Panc1 (cell line): ENCODE results near the gene SEZ6L. TPM values are rescaled to one million over a fixed set of nuclear protein-coding genes. Genes with fewer than 3 reads are reported as not detected.

ENCODE experiments used
- ATAC-seq: fragments of 200-7000 bp; cut with Tn5 transposase; 2 replicates; pipeline ENCODE4 v1.9.1; 2020; ENCODE audit warnings: mild to moderate bottlenecking, moderate library complexity
- BruUV-seq: library from RNA; stranded (reverse); fragments of 400-500 nt; replicated peaks from 2 replicates; lab custom pipeline; 2021; lab: Mats Ljungman, UMichigan
- CTCF ChIA-PET: fragments of 300-600 bp; sonication (Branson Sonifier 250); formaldehyde crosslinking; loops from one replicate; lab custom pipeline; 2022; ENCODE audit warnings: antibody characterized with exemption; lab: Charles Lee
- POLR2A ChIA-PET: fragments of 300-600 bp; sonication (Branson Sonifier 250); formaldehyde crosslinking; loops from one replicate; lab custom pipeline; 2022; ENCODE audit warnings: antibody characterized with exemption; lab: Charles Lee
- DNase-seq: peaks from one replicate; pipeline ENCODE4 v3.0.0-alpha.2; 2010; ENCODE audit warnings: low read depth, low spot score
- H3K27ac ChIP-seq: 2 replicates; pipeline ENCODE4 v1.5.1; 2011; ENCODE audit warnings: mild to moderate bottlenecking, low read length, inconsistent platforms
- H3K27me3 ChIP-seq: fragments of 200-500 bp; sonication (Bioruptor generic); 2 replicates; pipeline ENCODE4 v1.6.0; 2014; ENCODE audit warnings: low read length, inconsistent platforms; ENCODE audit not compliant: control insufficient read depth, insufficient read depth
- H3K36me3 ChIP-seq: fragments of 200-500 bp; sonication (Bioruptor generic); 2 replicates; pipeline ENCODE4 v1.5.1; 2014; ENCODE audit warnings: inconsistent platforms, mild to moderate bottlenecking, low read length, moderate library complexity; ENCODE audit not compliant: control insufficient read depth, insufficient read depth
- H3K4me1 ChIP-seq: 2 replicates; pipeline ENCODE4 v1.5.1; 2011; ENCODE audit warnings: inconsistent platforms, mild to moderate bottlenecking, low read length, moderate library complexity; ENCODE audit not compliant: control insufficient read depth, insufficient read depth
- H3K4me3 ChIP-seq, 2 experiments: 2 replicates each; pipeline ENCODE4 v1.5.1; 2011 to 2012; ENCODE audit warnings: low read depth in 2 of 2, low read length in 2 of 2, mild to moderate bottlenecking in 2 of 2, inconsistent platforms in 1 of 2, moderate library complexity in 1 of 2
- H3K9me3 ChIP-seq: fragments of 200-500 bp; sonication (Bioruptor generic); 2 replicates; pipeline ENCODE4 v1.5.1; 2014; ENCODE audit warnings: low read depth, mild to moderate bottlenecking, inconsistent platforms, low read length, moderate library complexity; ENCODE audit not compliant: control insufficient read depth, insufficient read depth
- CTCF ChIP-seq: fragments of 450-650 bp; IDR thresholded peaks from 2 replicates; pipeline ENCODE4 v1.5.1; 2017; ENCODE audit warnings: mild to moderate bottlenecking
- POLR2AphosphoS5 ChIP-seq: IDR thresholded peaks from 2 replicates; pipeline ENCODE4 v1.6.1; 2012; ENCODE audit warnings: mild to moderate bottlenecking, low read depth, low read length, moderate library complexity
- SIN3A ChIP-seq: IDR thresholded peaks from 2 replicates; pipeline ENCODE4 v1.6.1; 2012; ENCODE audit warnings: low read depth, mild to moderate bottlenecking, low read length, moderate library complexity, borderline replicate concordance; ENCODE audit not compliant: insufficient read depth
- TCF7L2 ChIP-seq: IDR thresholded peaks from 2 replicates; pipeline ENCODE4 v1.6.1; 2011; ENCODE audit warnings: mild to moderate bottlenecking, low read depth, low read length, inconsistent platforms
- in situ Hi-C: cut with HindIII; loops from 2 replicates; pipeline ENCODE4 v1.10.0; 2016; ENCODE audit warnings: low sequenced_read_pairs, low pct_unique_long_range_greater_than_20kb
- intact Hi-C: fragments of 100-400 bp; cut with micrococcal nuclease; formaldehyde crosslinking; loops from one replicate; pipeline ENCODE4 v1.10.0; 2022; ENCODE audit not compliant: unreplicated experiment
- total RNA-seq: library from RNA; stranded (reverse); gene quantifications from one replicate; pipeline ENCODE4 v1.2.1, GENCODE V29; 2021; ENCODE audit not compliant: unreplicated experiment
- TF ChIP-seq, protein P1 (sequence below), 2 experiments: IDR thresholded peaks; 2 replicates each; pipeline ENCODE4 v1.6.1; 2011 to 2012; ENCODE audit warnings: low read depth in 2 of 2, control low read depth in 1 of 2, low read length in 1 of 2, mild to moderate bottlenecking in 1 of 2, moderate library complexity in 1 of 2; ENCODE audit not compliant: insufficient read depth in 1 of 2

Gene SEZ6L
- total RNA-seq, 1 experiment from 2014 or later, result not detected

- ATAC-seq (peak; percentile 78), DNase-seq (peak; percentile 51)
- Histone ChIP-seq H3K36me3 (no peaks in the 10 kb centered on the region), H3K4me3 (no peak overlapping the region), H3K27ac (no peak overlapping the region), H3K4me1 (no peaks in the 10 kb centered on the region), H3K9me3 (no peaks in the 10 kb centered on the region), H3K27me3 (no peaks in the 10 kb centered on the region; the same call in 1 of the 2 replicates)
- intact Hi-C loops (loop anchor here (10.0 kb wide), 1 partner anchor 156 kb away; no protein-coding TSS in a partner anchor), in situ Hi-C loops (no loop called here)
- ChIA-PET POLR2A (no interaction called here), CTCF (interaction anchor here (1.0 to 1.4 kb wide), 3 partner anchors 10 to 558 kb away, joined by 3 to 4 read pairs (median 3); no protein-coding TSS in a partner anchor)
- TF ChIP-seq CTCF, result peak; percentile 84
- TF ChIP-seq, protein P1, sequence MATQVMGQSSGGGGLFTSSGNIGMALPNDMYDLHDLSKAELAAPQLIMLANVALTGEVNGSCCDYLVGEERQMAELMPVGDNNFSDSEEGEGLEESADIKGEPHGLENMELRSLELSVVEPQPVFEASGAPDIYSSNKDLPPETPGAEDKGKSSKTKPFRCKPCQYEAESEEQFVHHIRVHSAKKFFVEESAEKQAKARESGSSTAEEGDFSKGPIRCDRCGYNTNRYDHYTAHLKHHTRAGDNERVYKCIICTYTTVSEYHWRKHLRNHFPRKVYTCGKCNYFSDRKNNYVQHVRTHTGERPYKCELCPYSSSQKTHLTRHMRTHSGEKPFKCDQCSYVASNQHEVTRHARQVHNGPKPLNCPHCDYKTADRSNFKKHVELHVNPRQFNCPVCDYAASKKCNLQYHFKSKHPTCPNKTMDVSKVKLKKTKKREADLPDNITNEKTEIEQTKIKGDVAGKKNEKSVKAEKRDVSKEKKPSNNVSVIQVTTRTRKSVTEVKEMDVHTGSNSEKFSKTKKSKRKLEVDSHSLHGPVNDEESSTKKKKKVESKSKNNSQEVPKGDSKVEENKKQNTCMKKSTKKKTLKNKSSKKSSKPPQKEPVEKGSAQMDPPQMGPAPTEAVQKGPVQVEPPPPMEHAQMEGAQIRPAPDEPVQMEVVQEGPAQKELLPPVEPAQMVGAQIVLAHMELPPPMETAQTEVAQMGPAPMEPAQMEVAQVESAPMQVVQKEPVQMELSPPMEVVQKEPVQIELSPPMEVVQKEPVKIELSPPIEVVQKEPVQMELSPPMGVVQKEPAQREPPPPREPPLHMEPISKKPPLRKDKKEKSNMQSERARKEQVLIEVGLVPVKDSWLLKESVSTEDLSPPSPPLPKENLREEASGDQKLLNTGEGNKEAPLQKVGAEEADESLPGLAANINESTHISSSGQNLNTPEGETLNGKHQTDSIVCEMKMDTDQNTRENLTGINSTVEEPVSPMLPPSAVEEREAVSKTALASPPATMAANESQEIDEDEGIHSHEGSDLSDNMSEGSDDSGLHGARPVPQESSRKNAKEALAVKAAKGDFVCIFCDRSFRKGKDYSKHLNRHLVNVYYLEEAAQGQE (IDR thresholded peaks at IDR 0.05; ENCODE audit: insufficient read depth in 1 of 2, low read depth in 2 of 2, low read length in 1 of 2), result no peak
- no TSS peak for BruUV-seq
Observed at GRCh38 chr22:26330971-26331625, 161.8 kb downstream of the SEZ6L start.

DNA sequence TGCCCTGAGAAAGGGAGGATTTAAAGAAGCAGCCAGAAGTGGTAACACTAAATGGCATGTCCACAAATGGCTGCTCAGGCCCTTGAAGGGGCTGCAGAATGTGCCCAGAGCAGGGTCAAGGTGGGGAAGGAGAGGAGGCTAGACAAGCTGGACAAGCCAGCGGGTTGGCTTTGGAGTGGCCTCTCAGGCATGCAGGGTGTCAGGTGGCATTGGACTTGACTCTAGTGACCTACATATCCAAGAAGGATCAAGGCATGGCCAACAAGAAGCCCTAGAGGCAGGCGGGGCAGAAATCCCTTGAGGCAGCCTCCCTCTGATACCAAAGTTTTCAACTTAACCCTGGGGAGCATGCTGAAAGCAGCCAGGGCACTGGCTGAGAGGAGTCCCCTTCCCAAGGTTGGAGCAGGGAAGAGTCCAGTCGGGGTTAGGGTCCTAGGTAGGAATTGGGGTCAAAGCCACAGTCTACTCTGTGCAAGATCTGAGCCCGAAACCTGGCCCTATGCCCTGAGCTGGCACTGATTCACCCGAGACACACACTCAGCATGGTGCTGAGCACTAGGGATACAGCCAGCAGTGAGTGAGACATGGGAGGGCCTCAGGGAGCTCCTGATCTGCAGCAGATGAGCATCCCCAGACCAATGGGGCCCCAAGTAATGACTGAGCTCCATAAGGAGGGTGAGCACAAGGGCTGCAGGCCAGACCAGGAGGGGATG, 164.0 kb downstream of the SEZ6L start:
- ChIA-PET CTCF (no interaction called here), POLR2A (no interaction called here)
- DNase-seq (no peak), ATAC-seq (no peak)
- TF ChIP-seq SIN3A, result no peak
- Histone ChIP-seq H3K9me3 (no peaks in the 10 kb centered on the region), H3K27me3 (peaks cover 2% of the 10 kb centered on the region; the same call in 1 of the 2 replicates), H3K4me3 (no peak overlapping the region), H3K4me1 (no peaks in the 10 kb centered on the region), H3K27ac (no peak overlapping the region), H3K36me3 (no peaks in the 10 kb centered on the region)
- in situ Hi-C loops (no loop called here), intact Hi-C loops (loop anchor here (10.0 kb wide), 1 partner anchor 158 kb away; no protein-coding TSS in a partner anchor)
- no TSS peak for BruUV-seq

- Histone ChIP-seq H3K27ac (no peak overlapping the region), H3K27me3 (peaks cover 2% of the 10 kb centered on the region; the same call in 1 of the 2 replicates), H3K36me3 (no peaks in the 10 kb centered on the region), H3K4me3 (no peak overlapping the region), H3K4me1 (no peaks in the 10 kb centered on the region), H3K9me3 (no peaks in the 10 kb centered on the region)
- no peak for ATAC-seq
- POLR2A ChIA-PET, result interaction anchor here (0.6 kb wide), 1 partner anchor 8 kb away, joined by 4 read pairs; no protein-coding TSS in a partner anchor
- intact Hi-C loops (loop anchor here (10.0 kb wide), 1 partner anchor 159 kb away; no protein-coding TSS in a partner anchor), in situ Hi-C loops (no loop called here)
- no peak for DNase-seq
- TF ChIP-seq, protein P1 (IDR thresholded peaks at IDR 0.05; ENCODE audit: insufficient read depth in 1 of 2, low read depth in 2 of 2, low read length in 1 of 2), result no peak
- TF ChIP-seq TCF7L2, result no peak
- TF ChIP-seq CTCF, result no peak
- no peak for TF ChIP-seq POLR2AphosphoS5
- TF ChIP-seq SIN3A, result no peak
- CTCF ChIA-PET, result no interaction called here
- no TSS peak for BruUV-seq
Observed at GRCh38 chr22:26334232-26334631, 165.0 kb downstream of the SEZ6L start.
